Hepatocyte (in vitro differentiated cells): ENCODE measurements around the gene ANO6. TPM values are rescaled to one million over a fixed set of nuclear protein-coding genes. Genes with fewer than 3 reads are reported as not detected.
A peak's percentile ranks its signal among the peaks of the same experiment; 100 is the strongest.

Experiments
- DNase-seq: peaks from one replicate; pipeline ENCODE4 v3.0.0-alpha.2; 2016; ENCODE audit warnings: low spot score
- H2AFZ ChIP-seq: fragments of 200-600 bp; sonication (generic); 2 replicates; pipeline ENCODE4 v1.6.0; 2016; ENCODE audit warnings: antibody characterized with exemption, mild to moderate bottlenecking
- H3K27ac ChIP-seq: fragments of 200-600 bp; sonication (generic); 2 replicates; pipeline ENCODE4 v1.5.1; 2016; ENCODE audit warnings: mild to moderate bottlenecking
- H3K27me3 ChIP-seq: fragments of 200-600 bp; sonication (generic); 2 replicates; pipeline ENCODE4 v1.6.1; 2016
- H3K36me3 ChIP-seq: fragments of 200-600 bp; sonication (generic); replicated peaks from 2 replicates; pipeline ENCODE4 v1.5.1; 2016; ENCODE audit warnings: low read depth; ENCODE audit not compliant: insufficient read depth
- H3K4me1 ChIP-seq: fragments of 200-600 bp; sonication (generic); 2 replicates; pipeline ENCODE4 v1.5.1; 2016; ENCODE audit warnings: mild to moderate bottlenecking, moderate library complexity; ENCODE audit not compliant: insufficient read depth
- H3K4me2 ChIP-seq: fragments of 200-600 bp; sonication (generic); 2 replicates; pipeline ENCODE4 v1.6.0; 2016
- H3K4me3 ChIP-seq: fragments of 200-600 bp; sonication (generic); 2 replicates; pipeline ENCODE4 v1.5.1; 2016; ENCODE audit warnings: mild to moderate bottlenecking
- H3K79me2 ChIP-seq: fragments of 200-600 bp; sonication (generic); 2 replicates; pipeline ENCODE4 v1.6.0; 2017; ENCODE audit warnings: mild to moderate bottlenecking
- H3K9me2 ChIP-seq: fragments of 200-600 bp; sonication (generic); replicated peaks from 2 replicates; pipeline ENCODE4 v1.6.0; 2017; ENCODE audit warnings: mild to moderate bottlenecking; ENCODE audit not compliant: insufficient read depth
- H3K9me3 ChIP-seq: fragments of 200-600 bp; sonication (generic); 2 replicates; pipeline ENCODE4 v1.5.1; 2016; ENCODE audit warnings: low read depth, mild to moderate bottlenecking
- H4K20me1 ChIP-seq: fragments of 200-600 bp; sonication (generic); 2 replicates; pipeline ENCODE4 v1.6.0; 2016; ENCODE audit warnings: mild to moderate bottlenecking; ENCODE audit not compliant: insufficient read depth, poor library complexity, severe bottlenecking
- CTCF ChIP-seq: fragments of 200-600 bp; sonication (generic); IDR thresholded peaks from 2 replicates; pipeline ENCODE4 v1.5.1; 2016; ENCODE audit warnings: antibody characterized with exemption, mild to moderate bottlenecking; ENCODE audit not compliant: poor library complexity
- EZH2 ChIP-seq: fragments of 200-600 bp; sonication (generic); IDR thresholded peaks from 2 replicates; pipeline ENCODE4 v1.6.1; 2016; ENCODE audit warnings: antibody characterized with exemption, mild to moderate bottlenecking, borderline replicate concordance
- EZH2phosphoT487 ChIP-seq: fragments of 200-600 bp; sonication (generic); IDR thresholded peaks from one replicate; pipeline ENCODE4 v1.6.1; 2018; ENCODE audit warnings: antibody characterized with exemption, mild to moderate bottlenecking, low read depth, moderate library complexity; ENCODE audit not compliant: unreplicated experiment, severe bottlenecking
- WGBS: methylation state at CpG from one replicate; pipeline ENCODE4 v1.1.6; 2016; ENCODE audit warnings: low lambda C conversion rate; ENCODE audit errors: missing lambda C conversion rate; 5-methylcytosine and 5-hydroxymethylcytosine counted together
- polyA plus RNA-seq: library from polyadenylated mRNA; unstranded; fragments of >200 nt; fragmentation: Nextera tagmentation; extraction: Ambion mirVana; gene quantifications from 2 replicates; pipeline ENCODE4 v1.2.1, GENCODE V29; 2016
- total RNA-seq: library from RNA; depleted of rRNA; stranded (reverse); fragments of >200 nt; gene quantifications from 2 replicates; pipeline ENCODE4 v1.2.3, GENCODE V29; 2014

Gene ANO6
- total and polyA plus RNA-seq, 2 experiments from 2014 or later = 50.4 to 82.2 TPM

- Histone ChIP-seq H3K9me2 (no peaks in the 10 kb centered on the region), H2AFZ (no peak overlapping the region), H3K9me3 (no peaks in the 10 kb centered on the region), H3K4me2 (no peak overlapping the region), H4K20me1 (no peaks in the 10 kb centered on the region), H3K4me1 (peaks cover 13% of the 10 kb centered on the region), H3K27ac (no peak overlapping the region), H3K36me3 (no peaks in the 10 kb centered on the region), H3K79me2 (peaks cover 37% of the 10 kb centered on the region), H3K4me3 (no peak overlapping the region), H3K27me3 (no peaks in the 10 kb centered on the region)
- WGBS = 71% methylated on average over 3 of the region's 3 CpGs
- TF ChIP-seq CTCF (no peak), EZH2 (no peak), EZH2phosphoT487 (no peak)
- no peak for DNase-seq
Measured at GRCh38 chr12:45303945-45304344, 88.0 kb downstream of the ANO6 start.

GRCh38 chr12:45304514-45305178, 88.8 kb downstream of the ANO6 start:
- Histone ChIP-seq H3K27me3 (no peaks in the 10 kb centered on the region), H3K79me2 (peaks cover 38% of the 10 kb centered on the region), H3K27ac (no peak overlapping the region), H3K9me2 (no peaks in the 10 kb centered on the region), H2AFZ (no peak overlapping the region), H3K36me3 (no peaks in the 10 kb centered on the region), H3K4me1 (peaks cover 6% of the 10 kb centered on the region), H4K20me1 (no peaks in the 10 kb centered on the region), H3K4me3 (no peak overlapping the region), H3K4me2 (no peak overlapping the region), H3K9me3 (no peaks in the 10 kb centered on the region)
- TF ChIP-seq EZH2 = no peak
- TF ChIP-seq EZH2phosphoT487 = no peak
- no peak for TF ChIP-seq CTCF
- 68% methylated on average over 5 of the region's 5 CpGs for WGBS
- no peak for DNase-seq

- 58% methylated on average over 3 of the region's 3 CpGs for WGBS
- peaks cover 35% of the 10 kb centered on the region for H3K79me2 ChIP-seq
- no peaks in the 10 kb centered on the region for H4K20me1 ChIP-seq
- H3K4me2 ChIP-seq = no peak overlapping the region
- no peaks in the 10 kb centered on the region for H3K27me3 ChIP-seq
- no peaks in the 10 kb centered on the region for H3K9me2 ChIP-seq
- no peak for TF ChIP-seq EZH2phosphoT487
- TF ChIP-seq EZH2 = no peak
- TF ChIP-seq CTCF = no peak
- no peak overlapping the region for H3K27ac ChIP-seq
- H3K36me3 ChIP-seq = no peaks in the 10 kb centered on the region
- DNase-seq = peak; percentile 20
- no peaks in the 10 kb centered on the region for H3K9me3 ChIP-seq
- no peak overlapping the region for H3K4me3 ChIP-seq
- no peak overlapping the region for H2AFZ ChIP-seq
- peaks cover 6% of the 10 kb centered on the region for H3K4me1 ChIP-seq
Measured at GRCh38 chr12:45305907-45306306, 90.0 kb downstream of the ANO6 start.
